Islet of Langerhans (tissue), 1 donor: ENCODE measurements around the gene FES.
"Not testable (repeated sequence)": the region's sequence is repeated elsewhere in the genome, so short reads cannot be mapped to it uniquely, and the experiment has no call there.

ENCODE experiments used
- FAIRE-seq: peaks from one replicate; lab custom pipeline; 2011; peaks lifted over from hg19 to GRCh38; lab: Jason Lieb, UNC

FES gene

GRCh38 chr15:90910441-90911301, 26.4 kb downstream of the FES start:
- FAIRE-seq: no peak

GRCh38 chr15:90911302-90911623, 27.0 kb downstream of the FES start:
- FAIRE-seq: no peak

GRCh38 chr15:90911906-90912769, 27.8 kb downstream of the FES start:
- no peak for FAIRE-seq

- FAIRE-seq: no peak
These were observed 28.4 kb downstream of the FES start for GRCh38 chr15:90912770-90913075.

GRCh38 chr15:90913398-90913944, 29.2 kb downstream of the FES start:
- no peak for FAIRE-seq

- no peak for FAIRE-seq
These were observed 30.2 kb downstream of the FES start for GRCh38 chr15:90914305-90915080.

GRCh38 chr15:90915216-90915807, 31.0 kb downstream of the FES start:
- FAIRE-seq: no peak

- FAIRE-seq: no peak
These were observed 31.6 kb downstream of the FES start for GRCh38 chr15:90915808-90916440.

GRCh38 chr15:90916461-90916860, 32.2 kb downstream of the FES start:
- FAIRE-seq: no peak

- no peak for FAIRE-seq
These were observed 33.3 kb downstream of the FES start for GRCh38 chr15:90917569-90917968.

- no peak for FAIRE-seq
These were observed 33.9 kb downstream of the FES start for GRCh38 chr15:90918034-90918788.

- FAIRE-seq: no peak
These were observed 34.5 kb downstream of the FES start for GRCh38 chr15:90918835-90919234.

- FAIRE-seq: no peak
These were observed 37.6 kb downstream of the FES start for GRCh38 chr15:90921887-90922286.

GRCh38 chr15:90922712-90923322, 38.5 kb downstream of the FES start:
- FAIRE-seq: not testable (repeated sequence)

GRCh38 chr15:90924375-90924774, 40.1 kb downstream of the FES start:
- no peak for FAIRE-seq

GRCh38 chr15:90926766-90927165, 42.5 kb downstream of the FES start:
- FAIRE-seq: not testable (repeated sequence)

- FAIRE-seq: not testable (repeated sequence)
These were observed 43.8 kb downstream of the FES start for GRCh38 chr15:90928106-90928505.

GRCh38 chr15:90929246-90930019, 45.1 kb downstream of the FES start:
- no peak for FAIRE-seq

- no peak for FAIRE-seq
These were observed 46.7 kb downstream of the FES start for GRCh38 chr15:90930861-90931574.
